Ishikawa (cell line): ENCODE data around the gene EIF2A.

ENCODE experiments used
- CREB1 ChIP-seq: IDR thresholded peaks from 2 replicates; pipeline ENCODE4 v1.6.1; 2012; ENCODE audit warnings: low read depth
- EP300 ChIP-seq: IDR thresholded peaks from 2 replicates; pipeline ENCODE4 v1.6.1; 2012; ENCODE audit warnings: borderline replicate concordance
- MAX ChIP-seq: IDR thresholded peaks from 2 replicates; pipeline ENCODE4 v1.6.1; 2012
- RAD21 ChIP-seq: IDR thresholded peaks from 2 replicates; pipeline ENCODE4 v1.6.1; 2012; ENCODE audit warnings: low read depth
- TCF12 ChIP-seq: IDR thresholded peaks from 2 replicates; pipeline ENCODE4 v1.6.1; 2012; ENCODE audit warnings: low read depth
- USF1 ChIP-seq: IDR thresholded peaks from 2 replicates; pipeline ENCODE4 v1.6.1; 2012

GRCh38 chr3:150612494-150612893 is 65.9 kb downstream of the EIF2A start:
- TF ChIP-seq TCF12: no peak
- TF ChIP-seq USF1: no peak
- no peak for TF ChIP-seq MAX
- no peak for TF ChIP-seq EP300
- no peak for TF ChIP-seq CREB1
- no peak for TF ChIP-seq RAD21
